Tibial artery (tissue), 4 donors: ENCODE data around the gene PCDH8.

Source experiments
- DNase-seq, 2 donors: peaks; one replicate each; pipeline ENCODE4 v3.0.0-alpha.2; 2019
- H3K27ac ChIP-seq, 2 donors: fragments of 200-600 bp; sonication (generic) in 1 of 2; 1 replicate in 1 of 2; 2 replicates in 1 of 2; pipeline ENCODE4 v1.5.1; 2018 to 2019; ENCODE audit warnings: mild to moderate bottlenecking in 1 of 2
- H3K27me3 ChIP-seq, 2 donors: fragments of 200-600 bp; sonication (generic) in 1 of 2; one replicate each; pipeline versions ENCODE4 v1.5.1 to v1.6.0; 2016 to 2019
- H3K36me3 ChIP-seq, 3 donors: fragments of 200-600 bp; sonication (generic) in 2 of 3; one replicate each; pipeline ENCODE4 v1.5.1; 2016 to 2019; ENCODE audit warnings: mild to moderate bottlenecking in 2 of 3
- H3K4me1 ChIP-seq, 4 donors: fragments of 200-600 bp; sonication (generic) in 2 of 4; 1 replicate in 3 of 4; 2 replicates in 1 of 4; pipeline ENCODE4 v1.5.1; 2016 to 2019
- H3K4me3 ChIP-seq, 2 donors: fragments of 200-600 bp; sonication (generic) in 1 of 2; 1 replicate in 1 of 2; 2 replicates in 1 of 2; pipeline ENCODE4 v1.5.1; 2018 to 2019; ENCODE audit warnings: mild to moderate bottlenecking in 2 of 2
- H3K9me3 ChIP-seq, 3 donors: fragments of 200-600 bp; sonication (generic) in 1 of 3; one replicate each; pipeline ENCODE4 v1.5.1; 2016 to 2019
- CTCF ChIP-seq, 2 experiments: fragments of 200-600 bp in 1 of 2; fragments of 450-650 bp in 1 of 2; IDR thresholded peaks; one replicate each; pipeline ENCODE4 v1.5.1; 2017 to 2019; ENCODE audit warnings: antibody characterized with exemption in 2 of 2, mild to moderate bottlenecking in 1 of 2, moderate library complexity in 1 of 2
- intact Hi-C: fragments of 100-400 bp; cut with DNase I; formaldehyde crosslinking; loops from one replicate; pipeline ENCODE4 v1.15.0; 2023; ENCODE audit warnings: low total_unique reads

The PCDH8 gene, protein sequence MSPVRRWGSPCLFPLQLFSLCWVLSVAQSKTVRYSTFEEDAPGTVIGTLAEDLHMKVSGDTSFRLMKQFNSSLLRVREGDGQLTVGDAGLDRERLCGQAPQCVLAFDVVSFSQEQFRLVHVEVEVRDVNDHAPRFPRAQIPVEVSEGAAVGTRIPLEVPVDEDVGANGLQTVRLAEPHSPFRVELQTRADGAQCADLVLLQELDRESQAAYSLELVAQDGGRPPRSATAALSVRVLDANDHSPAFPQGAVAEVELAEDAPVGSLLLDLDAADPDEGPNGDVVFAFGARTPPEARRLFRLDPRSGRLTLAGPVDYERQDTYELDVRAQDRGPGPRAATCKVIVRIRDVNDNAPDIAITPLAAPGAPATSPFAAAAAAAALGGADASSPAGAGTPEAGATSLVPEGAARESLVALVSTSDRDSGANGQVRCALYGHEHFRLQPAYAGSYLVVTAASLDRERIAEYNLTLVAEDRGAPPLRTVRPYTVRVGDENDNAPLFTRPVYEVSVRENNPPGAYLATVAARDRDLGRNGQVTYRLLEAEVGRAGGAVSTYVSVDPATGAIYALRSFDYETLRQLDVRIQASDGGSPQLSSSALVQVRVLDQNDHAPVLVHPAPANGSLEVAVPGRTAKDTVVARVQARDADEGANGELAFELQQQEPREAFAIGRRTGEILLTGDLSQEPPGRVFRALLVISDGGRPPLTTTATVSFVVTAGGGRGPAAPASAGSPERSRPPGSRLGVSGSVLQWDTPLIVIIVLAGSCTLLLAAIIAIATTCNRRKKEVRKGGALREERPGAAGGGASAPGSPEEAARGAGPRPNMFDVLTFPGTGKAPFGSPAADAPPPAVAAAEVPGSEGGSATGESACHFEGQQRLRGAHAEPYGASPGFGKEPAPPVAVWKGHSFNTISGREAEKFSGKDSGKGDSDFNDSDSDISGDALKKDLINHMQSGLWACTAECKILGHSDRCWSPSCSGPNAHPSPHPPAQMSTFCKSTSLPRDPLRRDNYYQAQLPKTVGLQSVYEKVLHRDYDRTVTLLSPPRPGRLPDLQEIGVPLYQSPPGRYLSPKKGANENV

GRCh38 chr13:52848455-52849195 is at the start of gene PCDH8:
PCDH8 (minus strand) TSS chr13:52848640; CDS start chr13:52848436, 204 bp downstream.
- DNase-seq: no peak
- TF ChIP-seq CTCF (IDR thresholded peaks at IDR 0.05): no peak
- intact Hi-C loops: no loop called here
- Histone ChIP-seq H3K27ac (no peak within 1 kb of the TSS), H3K4me1 (peaks cover 0 to 47% (median 32%) of the 10 kb centered on the region in 4 donors), H3K27me3 (peaks cover 0 to 67% of the 10 kb centered on the region in 2 donors), H3K4me3 (no peak within 1 kb of the TSS), H3K9me3 (no peaks in the 10 kb centered on the region), H3K36me3 (no peaks in the 10 kb centered on the region)

DNA sequence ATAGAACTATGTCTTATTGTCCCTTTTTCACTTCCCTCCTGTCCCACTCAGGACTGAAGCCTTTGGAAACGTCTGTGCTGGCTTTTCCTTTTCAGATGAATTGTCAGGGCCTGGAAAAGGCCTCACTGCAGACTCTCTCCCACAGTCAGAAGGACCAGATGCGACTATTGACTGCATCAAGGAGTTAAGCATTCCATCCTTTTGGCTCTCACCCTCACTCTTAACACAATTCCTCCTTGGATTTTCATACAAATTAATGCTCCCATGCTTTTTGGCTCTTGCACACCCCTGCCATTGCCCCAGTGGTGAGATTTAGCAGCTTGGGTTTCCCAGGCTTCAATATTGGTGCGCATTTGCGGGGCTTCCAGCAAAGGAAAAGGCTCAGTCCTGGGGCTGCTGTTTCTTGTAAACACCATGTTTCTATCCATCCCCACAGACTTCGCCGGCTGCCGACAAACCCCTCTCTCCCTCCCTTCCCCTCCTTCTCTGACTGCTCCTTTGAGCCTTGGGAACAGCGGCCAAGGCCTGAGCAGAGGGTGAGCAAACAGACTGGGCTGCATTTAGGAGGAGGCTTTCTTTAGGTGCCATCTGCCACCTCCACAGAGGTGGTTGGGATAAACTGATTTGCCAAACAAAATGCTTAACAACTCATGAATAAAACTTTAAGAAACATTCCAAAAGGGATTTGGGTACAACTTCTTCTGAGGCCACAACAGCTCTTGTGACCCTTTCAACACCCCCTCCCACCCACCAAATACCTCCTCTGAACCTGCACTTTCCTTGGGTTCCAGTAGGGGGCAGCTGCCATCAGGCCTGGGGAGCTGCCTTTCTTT is 48.6 kb upstream of the PCDH8 start:
- no peak for DNase-seq
- no peak overlapping the region for H3K27ac ChIP-seq
- no peaks in the 10 kb centered on the region for H3K4me1 ChIP-seq
- H3K36me3 ChIP-seq: no peaks in the 10 kb centered on the region
- intact Hi-C loops: no loop called here
- H3K4me3 ChIP-seq: no peak overlapping the region
- H3K9me3 ChIP-seq: no peaks in the 10 kb centered on the region
- TF ChIP-seq CTCF (IDR thresholded peaks at IDR 0.05): no peak
- H3K27me3 ChIP-seq: no peaks in the 10 kb centered on the region

- H3K36me3 ChIP-seq: no peaks in the 10 kb centered on the region
- H3K4me1 ChIP-seq: no peaks in the 10 kb centered on the region
- intact Hi-C loops: no loop called here
- no peak overlapping the region for H3K27ac ChIP-seq
- H3K4me3 ChIP-seq: no peak overlapping the region
- H3K27me3 ChIP-seq: no peaks in the 10 kb centered on the region
- no peak for DNase-seq
- no peak for TF ChIP-seq CTCF (IDR thresholded peaks at IDR 0.05)
- H3K9me3 ChIP-seq: no peaks in the 10 kb centered on the region
Measured at GRCh38 chr13:52894413-52894812, 46.0 kb upstream of the PCDH8 start.

DNA sequence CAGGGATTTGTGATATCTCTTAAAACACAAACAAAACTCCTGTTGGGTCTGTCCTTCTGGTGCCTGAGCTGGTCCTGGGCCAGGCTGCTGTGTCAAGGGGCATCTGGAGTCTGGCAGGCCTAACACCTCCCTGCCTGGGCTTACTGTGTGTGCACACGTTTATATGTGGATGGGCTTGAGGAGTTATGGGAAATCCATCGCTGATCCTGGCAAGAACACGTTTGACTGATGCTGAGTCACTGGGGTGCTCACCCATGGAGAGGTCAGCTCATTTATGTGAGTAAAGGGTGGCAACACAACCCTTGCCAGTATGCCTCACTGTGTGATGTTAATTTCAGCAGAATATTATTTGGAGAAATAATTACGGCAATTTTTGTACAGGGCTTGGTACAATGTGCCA is 44.5 kb upstream of the PCDH8 start:
- intact Hi-C loops: no loop called here
- H3K9me3 ChIP-seq: no peaks in the 10 kb centered on the region
- H3K4me3 ChIP-seq: no peak overlapping the region
- H3K36me3 ChIP-seq: no peaks in the 10 kb centered on the region
- no peak for TF ChIP-seq CTCF (IDR thresholded peaks at IDR 0.05)
- H3K27ac ChIP-seq: no peak overlapping the region
- no peaks in the 10 kb centered on the region for H3K4me1 ChIP-seq
- H3K27me3 ChIP-seq: no peaks in the 10 kb centered on the region
- DNase-seq: no peak
